ENCODE results near the gene HSPA14. TPM values are rescaled to one million over a fixed set of nuclear protein-coding genes. Genes with fewer than 3 reads are reported as not detected.

The HSPA14 gene
- total RNA-seq, 1 donor from 2014 or later, result 24.2 TPM

- H3K27ac Mint-ChIP-seq (ENCODE audit: unreplicated experiment), result peak overlapping the region; percentile 98
- H3K27me3 Mint-ChIP-seq (ENCODE audit: low read depth), result no peaks in the 10 kb centered on the region
- H3K9me3 Mint-ChIP-seq, result no peaks in the 10 kb centered on the region
- no peak for DNase-seq (ENCODE audit: low read depth, low spot score)
- peak overlapping the region; percentile 92 for H3K4me3 Mint-ChIP-seq
- peaks cover 10% of the 10 kb centered on the region for H3K36me3 Mint-ChIP-seq (ENCODE audit: low read depth)
- no peak for TF ChIP-seq CTCF (conservative IDR thresholded peaks at IDR 0.05)
- peaks cover 30% of the 10 kb centered on the region for H3K4me1 Mint-ChIP-seq
These were observed 1.2 kb downstream of the HSPA14 start for GRCh38 chr10:14839305-14839695.

- no peaks in the 10 kb centered on the region for H3K9me3 Mint-ChIP-seq
- H3K4me1 Mint-ChIP-seq, result peaks cover 30% of the 10 kb centered on the region
- H3K27ac Mint-ChIP-seq (ENCODE audit: unreplicated experiment), result no peak overlapping the region
- no peak for TF ChIP-seq CTCF (conservative IDR thresholded peaks at IDR 0.05)
- H3K36me3 Mint-ChIP-seq (ENCODE audit: low read depth), result peaks cover 11% of the 10 kb centered on the region
- DNase-seq (ENCODE audit: low read depth, low spot score), result no peak
- H3K27me3 Mint-ChIP-seq (ENCODE audit: low read depth), result no peaks in the 10 kb centered on the region
- H3K4me3 Mint-ChIP-seq, result peak overlapping the region; percentile 92
These were observed 2.1 kb downstream of the HSPA14 start for GRCh38 chr10:14840178-14840577.

GRCh38 chr10:14843327-14843988, 5.4 kb downstream of the HSPA14 start:
- Mint-ChIP-seq H3K27me3 (ENCODE audit: low read depth) (no peaks in the 10 kb centered on the region), H3K36me3 (ENCODE audit: low read depth) (peaks cover 13% of the 10 kb centered on the region), H3K27ac (ENCODE audit: unreplicated experiment) (no peak overlapping the region), H3K4me1 (peaks cover 16% of the 10 kb centered on the region), H3K9me3 (no peaks in the 10 kb centered on the region), H3K4me3 (no peak overlapping the region)
- no peak for DNase-seq (ENCODE audit: low read depth, low spot score)
- TF ChIP-seq CTCF (conservative IDR thresholded peaks at IDR 0.05), result no peak

GRCh38 chr10:14844948-14845347, 6.8 kb downstream of the HSPA14 start:
- no peak for TF ChIP-seq CTCF (conservative IDR thresholded peaks at IDR 0.05)
- Mint-ChIP-seq H3K27me3 (ENCODE audit: low read depth) (no peaks in the 10 kb centered on the region), H3K9me3 (no peaks in the 10 kb centered on the region), H3K27ac (ENCODE audit: unreplicated experiment) (no peak overlapping the region), H3K4me1 (peaks cover 4% of the 10 kb centered on the region), H3K36me3 (ENCODE audit: low read depth) (peaks cover 11% of the 10 kb centered on the region), H3K4me3 (no peak overlapping the region)
- DNase-seq (ENCODE audit: low read depth, low spot score), result no peak

- no peak for DNase-seq (ENCODE audit: low read depth, low spot score)
These were observed 14.1 kb downstream of the HSPA14 start for GRCh38 chr10:14852236-14852635.

More at GRCh38 chr10:14852236-14852635, 14.1 kb downstream of the HSPA14 start:
- peaks cover 4% of the 10 kb centered on the region for H3K36me3 Mint-ChIP-seq (ENCODE audit: low read depth)
- H3K4me3 Mint-ChIP-seq, result no peak overlapping the region
- no peaks in the 10 kb centered on the region for H3K4me1 Mint-ChIP-seq
- no peak for TF ChIP-seq CTCF (conservative IDR thresholded peaks at IDR 0.05)
- H3K9me3 Mint-ChIP-seq, result no peaks in the 10 kb centered on the region
- no peak overlapping the region for H3K27ac Mint-ChIP-seq (ENCODE audit: unreplicated experiment)
- no peaks in the 10 kb centered on the region for H3K27me3 Mint-ChIP-seq (ENCODE audit: low read depth)

Measured in neural crest cell (in vitro differentiated cells).